Measurements from ENCODE around the gene C1R.

C1R gene

DNA sequence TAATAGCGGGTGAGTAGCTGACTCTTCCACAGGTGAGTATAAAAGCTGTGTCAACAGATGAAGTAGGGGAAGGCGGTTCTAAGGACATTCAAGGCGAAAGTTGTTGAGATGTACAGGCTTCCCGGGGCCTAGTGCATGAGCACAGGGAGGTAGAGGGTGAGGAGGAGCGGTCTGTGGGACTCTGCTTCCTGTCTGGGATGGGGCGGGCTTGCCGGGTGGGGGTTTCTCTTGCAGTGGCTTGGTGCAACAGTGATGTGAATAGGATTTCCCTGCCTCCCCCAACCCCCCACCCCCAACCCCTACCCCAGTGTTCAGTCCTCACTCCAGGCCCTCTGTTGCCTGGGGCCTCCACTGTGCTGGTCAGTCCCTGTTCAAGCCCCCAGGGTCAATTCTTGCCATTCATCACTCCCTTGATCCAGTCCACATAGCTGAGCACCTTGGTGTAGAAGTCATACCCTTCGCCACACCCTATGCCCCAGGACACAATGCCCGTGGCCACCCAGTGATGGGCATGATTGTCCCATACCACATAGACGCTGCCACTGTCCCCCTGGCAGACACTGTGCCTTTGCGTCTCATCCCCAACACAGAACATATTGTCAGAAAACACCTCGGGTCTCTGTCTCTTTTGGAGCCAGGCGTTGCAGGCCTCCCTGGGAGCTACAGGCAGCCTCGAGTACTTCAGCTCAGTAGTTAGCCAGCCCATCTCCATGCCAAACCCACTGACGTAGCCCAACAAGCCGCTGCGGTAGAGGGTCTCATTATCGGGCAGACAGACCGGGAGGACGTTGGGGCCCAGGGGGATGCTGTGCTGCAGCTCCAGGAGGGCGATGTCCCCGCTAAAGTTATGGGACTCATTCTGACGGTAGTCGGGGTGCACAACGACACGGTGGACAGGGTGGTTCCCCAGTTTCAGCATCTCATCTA lies 4.0 kb upstream of the C1R start:
- DNase-seq, result no peak

DNA sequence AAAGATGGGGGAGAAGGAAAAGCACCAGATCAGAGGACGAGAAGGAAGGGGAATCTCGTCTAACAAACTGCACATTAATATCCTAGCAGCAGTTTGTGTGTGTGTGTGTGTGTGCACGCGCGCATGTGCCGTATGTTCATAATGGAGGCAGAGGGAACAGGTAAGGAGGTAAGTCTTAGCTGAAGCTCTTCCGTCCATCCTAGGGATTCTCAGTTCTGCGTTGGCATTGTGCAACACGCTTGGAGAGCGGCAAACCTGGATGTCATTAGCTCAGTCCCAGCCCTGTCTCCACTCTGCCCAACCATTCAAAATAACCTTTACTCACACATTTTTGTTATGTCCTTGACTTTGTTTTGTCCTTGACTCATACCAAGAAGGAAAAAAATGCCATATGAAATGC lies 1.6 kb upstream of the C1R start:
- no peak for DNase-seq

- DNase-seq, result no peak
These were observed 1.2 kb upstream of the C1R start for GRCh38 chr12:7093486-7093885.

- no peak for DNase-seq
These were observed 778 bp upstream of the C1R start for GRCh38 chr12:7092986-7093460.

GRCh38 chr12:7091660-7092228 lies 501 bp downstream of the C1R start:
- DNase-seq, result no peak

- DNase-seq, result no peak
These were observed 1.1 kb downstream of the C1R start for GRCh38 chr12:7091171-7091570.

DNA sequence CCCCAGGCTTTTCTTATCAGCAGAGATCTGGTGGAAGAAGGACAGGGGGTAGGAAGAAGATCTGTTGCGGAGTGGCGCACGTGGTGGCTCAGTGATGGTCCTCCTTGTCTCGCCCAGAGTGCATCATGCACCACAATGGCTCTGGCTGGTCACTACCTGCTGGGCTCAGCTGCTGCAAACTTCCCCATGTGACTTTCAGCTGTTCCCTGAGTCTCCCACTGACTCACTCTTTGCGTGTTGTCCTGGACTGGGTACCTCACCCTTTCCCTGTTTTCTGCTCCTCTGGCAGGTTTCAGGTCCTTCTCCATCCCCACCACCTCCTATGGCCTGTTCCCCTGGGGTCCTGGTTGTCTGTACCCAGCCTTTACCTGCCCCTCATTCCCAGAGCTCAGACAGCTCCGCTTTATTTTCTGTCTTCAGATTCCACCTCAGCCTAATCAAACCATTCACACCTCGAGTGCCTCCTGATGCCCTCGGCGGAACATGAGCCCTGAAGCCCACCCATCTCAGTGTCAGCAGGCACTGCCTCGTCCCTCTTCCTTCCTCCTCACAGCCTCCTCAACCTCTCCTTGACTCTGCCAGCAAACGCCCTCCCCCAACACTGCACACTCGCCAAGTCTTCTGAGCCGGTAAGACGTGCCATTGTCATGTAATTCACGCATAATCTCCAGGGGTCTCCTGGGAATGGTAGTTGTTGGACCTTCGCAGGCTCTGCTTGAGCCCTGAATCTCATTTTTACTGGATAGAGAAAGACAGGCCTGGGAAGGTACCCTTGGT lies 1.8 kb downstream of the C1R start:
- DNase-seq, result no peak

DNA sequence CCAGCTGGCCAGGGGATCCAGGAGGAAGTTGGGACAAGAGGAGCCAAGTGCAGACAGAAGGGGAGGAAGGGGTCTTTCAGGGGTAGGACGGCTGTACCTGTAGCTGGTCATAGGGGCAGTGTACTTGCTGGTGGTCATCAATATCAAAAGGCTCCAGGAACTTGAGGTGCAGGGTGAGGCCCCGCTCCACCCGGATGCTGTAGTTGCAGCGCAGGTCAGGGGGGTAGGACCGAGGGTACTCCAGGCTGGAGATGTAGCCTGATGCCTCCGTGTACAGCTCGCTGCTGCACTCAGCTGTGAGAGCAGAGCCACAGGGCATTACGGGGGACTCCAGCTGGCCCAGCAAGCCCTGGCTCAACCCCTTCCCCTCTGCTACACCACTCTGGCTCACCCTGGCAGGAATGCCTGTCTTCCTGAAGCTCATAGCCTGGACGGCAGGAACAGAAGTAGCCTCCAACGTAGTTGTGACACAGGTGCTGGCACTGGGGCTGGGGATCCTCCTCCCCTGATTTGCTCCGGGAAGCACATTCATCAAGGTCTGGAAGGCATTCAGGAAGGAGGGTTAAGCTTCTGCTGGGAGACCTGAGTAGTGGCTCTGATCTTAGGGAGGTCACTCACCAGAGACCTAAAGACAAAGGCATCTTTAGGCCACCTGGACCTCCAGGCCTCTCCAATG lies 2.9 kb downstream of the C1R start:
- no peak for DNase-seq

DNA sequence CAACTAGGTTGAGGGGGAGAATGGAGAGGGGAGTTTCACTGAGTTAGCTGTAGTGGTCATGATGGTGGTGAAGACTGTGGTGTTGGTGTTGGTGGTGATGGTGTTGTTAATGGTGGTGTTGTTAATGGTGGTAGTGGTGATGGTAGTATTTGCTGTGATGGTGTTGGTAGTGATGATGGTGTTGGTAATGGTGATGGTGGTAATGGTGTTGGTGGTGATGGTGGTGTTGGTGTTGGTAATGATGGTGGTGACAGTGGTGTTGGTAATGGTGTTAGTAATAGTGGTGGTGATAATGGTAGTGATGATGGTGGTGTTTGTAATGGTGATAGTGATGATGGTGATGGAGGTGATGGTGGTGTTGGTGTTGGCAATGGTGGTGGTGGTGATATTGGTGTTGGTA lies 9.1 kb downstream of the C1R start:
- no peak for DNase-seq

GRCh38 chr12:7081037-7081436 lies 11.2 kb downstream of the C1R start:
- no peak for DNase-seq

DNA sequence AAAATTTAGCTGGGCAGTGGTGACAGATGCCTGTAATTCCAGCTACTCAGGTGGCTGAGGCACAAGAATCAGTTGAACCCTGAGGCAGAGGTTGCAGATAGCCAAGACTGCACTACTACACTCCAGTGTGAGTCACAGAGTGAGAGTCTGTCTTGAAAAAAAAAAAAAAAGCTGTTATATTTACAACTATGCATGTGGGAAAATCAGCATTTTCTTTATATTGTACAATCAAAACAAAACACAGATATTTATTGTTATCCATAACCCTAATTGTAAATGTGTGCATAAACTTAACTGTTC lies 12.5 kb downstream of the C1R start:
- DNase-seq, result no peak

- DNase-seq, result no peak
These were observed 14.1 kb downstream of the C1R start for GRCh38 chr12:7078163-7078562.

DNA sequence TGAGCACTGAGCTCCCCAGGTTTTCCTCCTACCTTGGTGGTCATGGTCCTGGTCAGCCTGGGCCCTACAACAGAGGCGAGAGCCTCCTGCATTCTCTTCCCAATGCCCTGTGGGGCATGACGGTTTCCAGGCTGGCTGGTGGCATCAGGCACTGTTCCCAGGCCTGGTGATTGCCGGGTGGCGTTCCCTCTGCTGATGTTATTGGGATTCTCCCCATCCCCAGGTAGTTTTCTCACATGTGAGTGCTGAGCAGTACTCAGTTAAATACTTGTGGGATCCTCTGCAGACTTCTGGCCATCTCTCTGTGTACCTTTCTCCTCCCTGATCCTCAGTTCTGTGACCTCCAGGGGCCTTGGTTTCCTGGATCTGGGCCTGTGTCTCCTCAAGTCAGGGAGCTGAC lies 15.8 kb downstream of the C1R start:
- DNase-seq, result no peak

DNA sequence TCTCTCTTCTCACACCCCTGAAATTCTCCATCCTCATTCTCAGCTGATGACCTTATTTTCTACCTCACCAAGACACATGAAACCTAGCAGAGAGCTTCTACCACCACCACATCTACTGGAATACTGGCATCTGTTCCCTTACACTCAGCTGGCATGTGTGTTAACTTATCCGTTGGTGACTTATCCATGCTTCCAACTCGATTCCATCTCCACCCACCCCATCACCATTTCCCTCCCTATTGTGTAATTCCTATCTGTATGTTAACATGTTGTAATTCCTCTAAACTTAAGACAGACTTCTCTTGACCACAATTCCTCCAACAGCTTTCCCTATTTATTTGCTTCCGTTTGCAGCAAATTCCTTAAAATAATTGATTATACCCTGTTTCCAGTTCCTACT lies 16.3 kb downstream of the C1R start:
- no peak for DNase-seq

- no peak for DNase-seq
These were observed 16.7 kb downstream of the C1R start for GRCh38 chr12:7075518-7075917.

DNA sequence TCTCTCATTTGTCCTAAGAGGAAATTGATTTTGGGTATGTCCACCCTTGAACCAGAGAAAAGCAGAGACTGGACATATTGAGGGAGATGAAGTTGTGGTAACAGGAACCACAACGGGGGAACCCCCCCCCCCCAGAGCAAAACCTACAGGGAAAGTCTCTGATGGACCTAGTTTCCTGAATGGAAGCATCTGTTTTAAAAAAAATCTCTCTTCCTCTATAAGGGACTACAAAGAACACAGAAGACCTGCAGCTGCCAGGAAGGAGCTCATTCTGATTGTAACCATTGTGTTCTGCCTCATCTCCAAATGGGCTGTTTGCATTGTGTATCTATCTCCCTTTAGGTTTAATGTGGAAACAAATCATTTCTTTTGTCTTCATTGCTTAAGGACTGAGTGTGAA lies 18.3 kb downstream of the C1R start:
- DNase-seq, result no peak

DNA sequence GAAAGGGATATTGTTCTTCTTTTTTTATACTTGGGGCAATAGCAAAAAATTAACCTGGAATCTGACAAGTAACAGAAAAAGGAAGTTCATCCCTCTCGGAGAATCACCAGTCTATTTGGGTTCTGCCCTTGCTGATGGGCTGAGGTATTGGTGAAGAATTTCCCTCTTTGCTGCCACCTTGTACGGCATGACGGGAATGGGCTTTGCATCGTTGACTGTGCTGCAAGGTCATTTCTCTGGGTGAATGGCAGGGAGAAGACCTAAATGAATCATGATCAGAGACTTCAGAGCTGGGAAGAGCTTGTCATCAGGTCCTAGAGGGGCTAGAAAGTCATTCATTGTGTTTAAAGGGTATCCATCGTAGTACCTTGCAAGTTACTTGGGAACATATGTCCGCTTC lies 19.7 kb downstream of the C1R start:
- no peak for DNase-seq

DNA sequence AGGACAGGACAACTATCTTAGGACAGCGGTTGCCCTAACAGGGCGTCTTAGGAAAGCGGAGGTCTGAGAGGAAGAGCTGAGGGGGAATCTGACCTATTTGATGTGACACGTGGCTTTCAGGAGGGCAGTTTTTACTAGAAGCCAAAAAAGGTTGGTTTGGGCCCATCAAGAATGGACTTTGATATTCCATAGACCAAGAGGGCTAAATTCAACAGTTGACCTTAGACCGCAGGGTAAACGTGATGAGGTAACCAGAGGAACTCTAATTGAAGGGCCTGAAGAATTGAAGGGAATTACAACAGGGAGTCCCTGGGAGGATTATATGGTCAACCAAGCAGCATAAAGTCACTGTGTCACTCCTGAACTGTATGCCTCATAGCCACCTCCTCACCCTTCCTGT lies 20.2 kb downstream of the C1R start:
- no peak for DNase-seq

DNA sequence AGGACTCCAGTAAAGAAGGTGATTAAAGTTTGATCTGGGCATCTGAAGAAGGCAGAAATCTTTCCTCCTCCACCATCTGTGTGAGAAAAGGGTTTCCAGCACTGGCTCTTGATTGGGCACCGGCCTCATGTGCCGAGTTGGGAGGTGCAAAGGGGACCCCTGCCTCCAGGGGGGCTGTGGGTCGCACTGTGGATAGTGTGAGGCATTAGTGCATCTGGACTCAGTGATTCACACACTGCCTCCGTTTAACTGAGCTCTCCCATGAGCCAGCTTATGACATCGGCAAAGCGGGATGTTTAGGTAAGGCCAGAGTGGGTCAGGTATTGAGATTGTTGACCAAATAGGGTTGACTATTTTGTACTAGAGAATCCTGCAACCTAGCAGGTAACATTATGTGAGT lies 22.9 kb downstream of the C1R start:
- DNase-seq, result no peak

- no peak for DNase-seq
These were observed 23.3 kb downstream of the C1R start for GRCh38 chr12:7068994-7069346.

DNA sequence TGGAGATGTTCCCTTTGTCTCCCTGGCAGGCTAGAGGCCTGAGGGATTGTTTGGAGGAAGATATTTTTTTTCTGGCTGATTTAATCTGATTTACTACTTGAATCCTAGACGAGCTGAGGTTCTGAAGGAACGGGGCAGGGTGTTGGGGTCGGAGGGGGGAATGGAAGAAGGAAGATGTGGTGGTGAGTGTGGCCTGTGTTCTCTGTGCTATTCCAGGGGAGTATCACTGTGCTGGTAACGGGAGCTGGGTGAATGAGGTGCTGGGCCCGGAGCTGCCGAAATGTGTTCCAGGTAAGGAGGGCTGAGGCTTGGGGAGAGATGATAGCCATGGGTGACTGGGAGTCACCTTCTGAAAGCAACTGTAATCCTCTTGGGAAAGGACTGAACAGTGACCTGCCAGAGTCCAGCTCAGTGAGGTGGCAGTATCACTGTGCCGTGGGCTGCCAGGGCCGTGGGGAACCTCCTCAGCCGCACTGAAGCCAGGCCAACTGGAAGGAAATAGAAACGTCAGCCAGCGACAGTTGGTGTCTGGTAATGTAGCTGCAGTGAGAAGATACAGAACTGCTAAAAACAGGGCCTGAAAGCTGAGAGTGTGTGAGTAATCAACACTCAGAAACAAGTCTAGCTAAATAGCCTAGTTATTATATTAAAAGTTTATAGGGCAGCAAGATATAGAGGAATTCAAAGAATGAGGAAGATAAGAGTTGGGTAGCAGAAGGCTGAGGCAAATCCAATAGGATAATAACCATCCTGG lies 23.8 kb downstream of the C1R start:
- DNase-seq, result no peak

- DNase-seq, result no peak
These were observed 25.1 kb downstream of the C1R start for GRCh38 chr12:7067096-7067495.

DNA sequence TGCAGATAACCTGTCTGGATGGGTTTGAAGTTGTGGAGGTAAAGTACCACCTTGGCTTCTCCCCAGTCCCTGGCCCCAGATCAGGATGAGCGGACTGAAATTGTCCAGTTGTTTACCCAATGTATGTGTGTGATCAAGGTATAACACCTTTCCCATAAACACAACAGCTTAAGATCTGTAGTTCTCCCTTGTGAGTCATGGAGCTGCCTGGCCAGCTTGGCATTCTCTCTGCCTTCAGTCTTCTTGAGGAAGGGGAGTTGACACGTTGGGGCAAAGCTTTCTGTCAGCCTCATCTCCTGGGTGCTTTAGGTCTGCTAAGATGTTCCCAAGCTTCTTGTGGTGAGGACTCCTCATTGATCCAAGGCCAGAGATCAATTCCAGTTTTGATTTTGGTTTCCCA lies 25.6 kb downstream of the C1R start:
- DNase-seq, result no peak

Data from DMS153 (cell line).